A673 (cell line): Measurements from ENCODE around the gene DIP2C. TPM values are rescaled to one million over a fixed set of nuclear protein-coding genes. Genes with fewer than 3 reads are reported as not detected.

ENCODE experiments used
- BruUV-seq: library from RNA; stranded (reverse); fragments of 400-500 nt; replicated peaks from 2 replicates; lab custom pipeline; 2021; lab: Mats Ljungman, UMichigan
- CTCF ChIA-PET: fragments of 300-600 bp; sonication (Branson Sonifier 250); formaldehyde crosslinking; loops from one replicate; lab custom pipeline; 2022; ENCODE audit warnings: antibody characterized with exemption; lab: Charles Lee
- POLR2A ChIA-PET: fragments of 300-600 bp; sonication (Branson Sonifier 250); formaldehyde crosslinking; loops from one replicate; lab custom pipeline; 2022; ENCODE audit warnings: antibody characterized with exemption; ENCODE audit not compliant: low non-redundant PET; lab: Charles Lee
- DNase-seq: peaks from one replicate; pipeline ENCODE4 v3.0.0-alpha.2; 2015; ENCODE audit warnings: low spot score
- H3K27ac ChIP-seq: fragments of 200-600 bp; sonication (generic); 2 replicates; pipeline ENCODE4 v1.5.1; 2016; ENCODE audit warnings: mixed run types, low read depth, mild to moderate bottlenecking, mixed read lengths, antibody characterized with exemption, low read length; ENCODE audit not compliant: poor library complexity, severe bottlenecking
- H3K27me3 ChIP-seq: fragments of 200-600 bp; sonication (generic); replicated peaks from 2 replicates; pipeline ENCODE4 v1.6.1; 2017; ENCODE audit warnings: mixed run types, low read depth, mild to moderate bottlenecking, mixed read lengths, antibody characterized with exemption, low read length; ENCODE audit not compliant: insufficient read depth, poor library complexity
- H3K36me3 ChIP-seq: fragments of 200-600 bp; sonication (generic); 2 replicates; pipeline ENCODE4 v1.6.1; 2016; ENCODE audit warnings: mixed run types, mild to moderate bottlenecking, mixed read lengths, antibody characterized with exemption, low read length; ENCODE audit not compliant: insufficient read depth, poor library complexity, severe bottlenecking
- H3K4me1 ChIP-seq: fragments of 200-600 bp; sonication (generic); 2 replicates; pipeline ENCODE4 v1.6.1; 2017; ENCODE audit warnings: mixed run types, mild to moderate bottlenecking, mixed read lengths, antibody characterized with exemption, low read length; ENCODE audit not compliant: insufficient read depth, poor library complexity, severe bottlenecking
- H3K4me3 ChIP-seq: fragments of 200-600 bp; sonication (generic); 2 replicates; pipeline ENCODE4 v1.5.1; 2016; ENCODE audit warnings: low read depth, mixed run types, mild to moderate bottlenecking, mixed read lengths, low read length; ENCODE audit not compliant: poor library complexity, severe bottlenecking
- H3K9me3 ChIP-seq: fragments of 200-600 bp; sonication (generic); 2 replicates; pipeline ENCODE4 v1.6.1; 2016; ENCODE audit warnings: mixed run types, low read depth, mild to moderate bottlenecking, mixed read lengths, antibody characterized with exemption, low read length; ENCODE audit not compliant: poor library complexity, severe bottlenecking
- CTCF ChIP-seq: fragments of 300-800, 200-600 bp; sonication (generic); conservative IDR thresholded peaks from 2 replicates; pipeline ENCODE4 v1.5.1; 2017; ENCODE audit warnings: low read depth, mild to moderate bottlenecking, antibody characterized with exemption, low read length, moderate library complexity, mixed read lengths
- EZH2 ChIP-seq: fragments of 200-600 bp; sonication (generic); IDR thresholded peaks from 2 replicates; pipeline ENCODE4 v1.6.1; 2017; ENCODE audit warnings: borderline replicate concordance, low read depth, mild to moderate bottlenecking, mixed read lengths, antibody characterized with exemption, low read length; ENCODE audit not compliant: poor library complexity, severe bottlenecking
- intact Hi-C: fragments of 100-400 bp; cut with micrococcal nuclease; formaldehyde crosslinking; loops from one replicate; pipeline ENCODE4 v1.10.0; 2022; ENCODE audit not compliant: unreplicated experiment
- total RNA-seq: library from RNA; stranded (reverse); gene quantifications from 2 replicates; pipeline ENCODE4 v1.2.3, GENCODE V29; 2021

DIP2C gene
- total RNA-seq, 1 experiment from 2014 or later, result 13.2 TPM

GRCh38 chr10:623477-624311 is 65.8 kb downstream of the DIP2C start:
- no TSS peak for BruUV-seq
- CTCF ChIA-PET, result no interaction called here
- DNase-seq, result no peak

GRCh38 chr10:623014-623413 is 66.5 kb downstream of the DIP2C start:
- ChIA-PET CTCF (no interaction called here), POLR2A (no interaction called here)
- Histone ChIP-seq H3K4me3 (no peak overlapping the region), H3K36me3 (no peaks in the 10 kb centered on the region), H3K4me1 (no peaks in the 10 kb centered on the region), H3K27ac (no peak overlapping the region), H3K9me3 (no peaks in the 10 kb centered on the region), H3K27me3 (no peaks in the 10 kb centered on the region)
- TF ChIP-seq CTCF, result no peak
- BruUV-seq, result no TSS peak
- intact Hi-C loops, result no loop called here
- no peak for DNase-seq

More at GRCh38 chr10:623477-624311, 65.8 kb downstream of the DIP2C start:
- Histone ChIP-seq H3K9me3 (no peaks in the 10 kb centered on the region), H3K27ac (no peak overlapping the region), H3K4me3 (no peak overlapping the region), H3K36me3 (no peaks in the 10 kb centered on the region), H3K4me1 (no peaks in the 10 kb centered on the region), H3K27me3 (no peaks in the 10 kb centered on the region)
- intact Hi-C loops, result no loop called here
- TF ChIP-seq EZH2 (no peak), CTCF (no peak)
- POLR2A ChIA-PET, result no interaction called here

GRCh38 chr10:621981-622740 is 67.3 kb downstream of the DIP2C start:
- ChIA-PET CTCF (no interaction called here), POLR2A (no interaction called here)
- Histone ChIP-seq H3K9me3 (no peaks in the 10 kb centered on the region), H3K4me3 (no peak overlapping the region), H3K4me1 (no peaks in the 10 kb centered on the region), H3K27me3 (no peaks in the 10 kb centered on the region), H3K36me3 (no peaks in the 10 kb centered on the region), H3K27ac (no peak overlapping the region)
- TF ChIP-seq EZH2, result no peak
- TF ChIP-seq CTCF, result no peak
- no TSS peak for BruUV-seq
- intact Hi-C loops, result no loop called here
- no peak for DNase-seq
